SK-N-SH (cell line): ENCODE results near the gene ZNF407.

ENCODE experiments used
- CTCF ChIP-seq: fragments of 200-600 bp; sonication (generic); IDR thresholded peaks from 2 replicates; pipeline ENCODE4 v1.6.1; 2017; ENCODE audit warnings: antibody characterized with exemption, mild to moderate bottlenecking, moderate library complexity
- JUND ChIP-seq: IDR thresholded peaks from 2 replicates; pipeline ENCODE4 v1.4.0; 2012
- TAF1 ChIP-seq: IDR thresholded peaks from 2 replicates; pipeline ENCODE4 v1.6.1; 2012; ENCODE audit warnings: low read depth, mild to moderate bottlenecking, low read length, moderate library complexity, borderline replicate concordance
- ZBTB33 ChIP-seq: IDR thresholded peaks from 2 replicates; pipeline ENCODE4 v1.4.0; 2012; ENCODE audit warnings: low read depth, borderline replicate concordance

GRCh38 chr18:75041586-75041985 lies 443.9 kb downstream of the ZNF407 start:
- TF ChIP-seq CTCF (peak; percentile 60), ZBTB33 (no peak), JUND (no peak), TAF1 (no peak)
